Thoracic aorta (tissue), 2 donors: ENCODE data around the gene MCC. TPM values are rescaled to one million over a fixed set of nuclear protein-coding genes. Genes with fewer than 3 reads are reported as not detected.

Experiments
- ATAC-seq: fragments of 150-250 bp; one replicate; pipeline ENCODE4 v1.8.0; 2017; ENCODE audit warnings: low read depth; ENCODE audit not compliant: insufficient number of reproducible peaks, low FRiP score
- DNase-seq: peaks from one replicate; pipeline ENCODE4 v3.0.0-alpha.2; 2020; ENCODE audit warnings: low spot score
- H3K27ac ChIP-seq, 2 donors: fragments of 200-600 bp; sonication (generic); 1 replicate in 1 of 2; 2 replicates in 1 of 2; pipeline ENCODE4 v1.5.1; 2016; ENCODE audit warnings: mild to moderate bottlenecking in 2 of 2, moderate library complexity in 2 of 2
- H3K27me3 ChIP-seq: fragments of 200-600 bp; sonication (generic); replicated peaks from 2 replicates; pipeline ENCODE4 v1.6.0; 2016; ENCODE audit warnings: mild to moderate bottlenecking; ENCODE audit not compliant: insufficient read depth
- H3K36me3 ChIP-seq: fragments of 200-600 bp; sonication (generic); one replicate; pipeline ENCODE4 v1.5.1; 2016
- H3K4me1 ChIP-seq, 2 donors: fragments of 200-600 bp; sonication (generic); 1 replicate in 1 of 2; 2 replicates in 1 of 2; pipeline versions ENCODE4 v1.5.1 to v1.6.0; 2016; ENCODE audit warnings: low read depth in 2 of 2, mild to moderate bottlenecking in 1 of 2; ENCODE audit not compliant: control insufficient read depth in 1 of 2
- H3K4me3 ChIP-seq: fragments of 200-600 bp; sonication (generic); 2 replicates; pipeline ENCODE4 v1.5.1; 2016; ENCODE audit warnings: mild to moderate bottlenecking
- H3K9me3 ChIP-seq: fragments of 200-600 bp; sonication (generic); 2 replicates; pipeline ENCODE4 v1.5.1; 2016
- total RNA-seq, 2 donors: library from RNA; depleted of rRNA; stranded (reverse); fragments of >200 nt; gene quantifications; one replicate each; pipeline versions ENCODE4 v1.1.0 to v1.2.3, GENCODE V29; 2016
- TF ChIP-seq, protein P1 (sequence below): fragments of 200-600 bp; sonication (generic); IDR thresholded peaks from one replicate; pipeline ENCODE4 v1.5.1; 2019; ENCODE audit warnings: antibody characterized with exemption

MCC gene
- total RNA-seq, 2 donors from 2014 or later: 14.6 to 27.2 TPM

DNA sequence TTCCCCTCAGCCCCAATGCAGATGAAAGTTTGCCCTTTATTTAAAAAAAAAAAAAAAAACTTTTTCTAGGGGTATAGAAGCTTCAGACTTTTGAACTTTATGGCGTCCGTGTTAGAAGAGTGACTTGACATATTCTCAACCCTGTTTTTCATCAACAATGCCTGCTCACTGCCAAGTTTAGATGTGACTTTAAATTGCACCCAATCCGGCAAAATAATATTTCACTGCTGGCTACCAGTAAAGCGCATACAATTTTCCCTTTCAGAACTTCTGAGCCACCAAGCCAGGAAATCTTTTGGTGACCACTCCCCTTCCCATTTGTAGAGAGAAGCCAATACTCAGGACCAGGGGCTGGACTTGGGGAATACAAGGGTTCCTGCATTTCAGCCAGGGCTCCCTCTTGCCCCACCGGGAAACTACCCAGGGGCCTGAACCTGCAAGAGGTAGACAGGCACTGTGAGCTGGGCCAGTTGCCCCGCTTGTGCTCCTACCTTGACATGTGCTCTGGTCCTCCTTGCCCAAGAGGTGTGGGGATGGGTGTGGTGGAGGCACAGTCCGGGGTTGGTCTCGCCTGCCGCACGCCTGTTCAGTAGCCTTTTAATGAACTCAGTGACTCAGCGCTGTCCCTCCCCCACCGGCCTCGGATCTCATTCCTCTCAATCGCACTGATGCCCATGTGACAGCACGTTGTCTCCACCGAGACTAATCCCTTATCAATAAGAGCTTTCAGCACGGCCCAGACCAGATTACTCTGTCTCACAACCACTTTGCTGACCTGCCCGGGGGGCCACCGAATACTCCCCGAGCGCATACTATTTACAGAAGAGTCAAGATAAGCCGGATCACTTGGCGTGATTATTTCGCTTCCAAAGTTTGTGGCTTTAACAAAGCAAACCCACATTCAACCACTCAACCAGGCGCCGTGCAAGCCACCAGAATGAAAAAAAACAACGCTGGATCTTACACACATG, 285.2 kb downstream of the MCC start:
- Histone ChIP-seq H3K4me3 (no peak overlapping the region), H3K27ac (no peak overlapping the region), H3K4me1 (no peaks in the 10 kb centered on the region), H3K27me3 (no peaks in the 10 kb centered on the region), H3K36me3 (no peaks in the 10 kb centered on the region), H3K9me3 (no peaks in the 10 kb centered on the region)
- DNase-seq: no peak
- ATAC-seq: no peak
- TF ChIP-seq, protein P1, sequence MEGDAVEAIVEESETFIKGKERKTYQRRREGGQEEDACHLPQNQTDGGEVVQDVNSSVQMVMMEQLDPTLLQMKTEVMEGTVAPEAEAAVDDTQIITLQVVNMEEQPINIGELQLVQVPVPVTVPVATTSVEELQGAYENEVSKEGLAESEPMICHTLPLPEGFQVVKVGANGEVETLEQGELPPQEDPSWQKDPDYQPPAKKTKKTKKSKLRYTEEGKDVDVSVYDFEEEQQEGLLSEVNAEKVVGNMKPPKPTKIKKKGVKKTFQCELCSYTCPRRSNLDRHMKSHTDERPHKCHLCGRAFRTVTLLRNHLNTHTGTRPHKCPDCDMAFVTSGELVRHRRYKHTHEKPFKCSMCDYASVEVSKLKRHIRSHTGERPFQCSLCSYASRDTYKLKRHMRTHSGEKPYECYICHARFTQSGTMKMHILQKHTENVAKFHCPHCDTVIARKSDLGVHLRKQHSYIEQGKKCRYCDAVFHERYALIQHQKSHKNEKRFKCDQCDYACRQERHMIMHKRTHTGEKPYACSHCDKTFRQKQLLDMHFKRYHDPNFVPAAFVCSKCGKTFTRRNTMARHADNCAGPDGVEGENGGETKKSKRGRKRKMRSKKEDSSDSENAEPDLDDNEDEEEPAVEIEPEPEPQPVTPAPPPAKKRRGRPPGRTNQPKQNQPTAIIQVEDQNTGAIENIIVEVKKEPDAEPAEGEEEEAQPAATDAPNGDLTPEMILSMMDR: no peak

DNA sequence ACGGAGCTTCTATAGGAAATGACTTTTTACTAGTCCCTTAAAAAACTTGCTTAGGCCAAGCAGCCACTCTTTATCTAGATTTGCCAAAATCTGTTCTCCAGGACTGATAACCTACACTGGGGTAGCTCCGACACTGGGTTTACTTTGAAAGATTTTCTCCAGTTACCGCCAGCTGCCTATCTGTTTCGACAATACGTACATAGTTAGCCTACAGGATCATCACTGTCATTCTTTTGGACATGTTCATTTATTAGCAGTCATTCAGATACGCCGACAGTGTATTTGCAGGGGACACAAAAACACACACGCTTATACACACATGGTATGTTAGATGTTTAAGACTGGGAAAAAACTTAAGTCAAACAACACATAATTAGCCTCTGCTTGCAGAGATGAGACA, 286.0 kb downstream of the MCC start:
- Histone ChIP-seq H3K27me3 (no peaks in the 10 kb centered on the region), H3K4me1 (no peaks in the 10 kb centered on the region), H3K27ac (no peak overlapping the region), H3K9me3 (no peaks in the 10 kb centered on the region), H3K36me3 (no peaks in the 10 kb centered on the region), H3K4me3 (no peak overlapping the region)
- DNase-seq: no peak
- no peak for ATAC-seq
- TF ChIP-seq, protein P1: no peak

DNA sequence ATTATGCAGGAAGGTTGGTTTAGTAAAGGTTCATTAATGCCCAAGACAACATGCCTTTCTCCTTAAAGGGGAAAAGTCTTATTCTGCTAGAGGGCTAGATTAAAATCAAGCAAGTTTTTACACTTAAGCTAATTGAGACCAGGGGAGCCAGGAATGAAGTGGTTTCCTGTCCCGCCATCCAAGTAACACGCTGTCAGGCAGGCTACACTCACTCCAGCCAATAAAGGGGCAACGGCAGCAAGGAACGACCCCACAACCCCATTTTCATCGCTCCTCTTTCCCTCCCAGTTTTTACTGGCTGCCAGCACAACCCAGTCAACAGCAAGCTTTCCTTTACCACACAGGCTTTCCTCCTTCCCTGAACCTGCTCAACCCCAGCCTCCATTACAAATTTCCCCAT, 286.5 kb downstream of the MCC start:
- ATAC-seq (no peak), DNase-seq (no peak)
- Histone ChIP-seq H3K9me3 (no peaks in the 10 kb centered on the region), H3K27me3 (no peaks in the 10 kb centered on the region), H3K27ac (no peak overlapping the region), H3K4me1 (no peaks in the 10 kb centered on the region), H3K4me3 (no peak overlapping the region), H3K36me3 (no peaks in the 10 kb centered on the region)
- TF ChIP-seq, protein P1: no peak

DNA sequence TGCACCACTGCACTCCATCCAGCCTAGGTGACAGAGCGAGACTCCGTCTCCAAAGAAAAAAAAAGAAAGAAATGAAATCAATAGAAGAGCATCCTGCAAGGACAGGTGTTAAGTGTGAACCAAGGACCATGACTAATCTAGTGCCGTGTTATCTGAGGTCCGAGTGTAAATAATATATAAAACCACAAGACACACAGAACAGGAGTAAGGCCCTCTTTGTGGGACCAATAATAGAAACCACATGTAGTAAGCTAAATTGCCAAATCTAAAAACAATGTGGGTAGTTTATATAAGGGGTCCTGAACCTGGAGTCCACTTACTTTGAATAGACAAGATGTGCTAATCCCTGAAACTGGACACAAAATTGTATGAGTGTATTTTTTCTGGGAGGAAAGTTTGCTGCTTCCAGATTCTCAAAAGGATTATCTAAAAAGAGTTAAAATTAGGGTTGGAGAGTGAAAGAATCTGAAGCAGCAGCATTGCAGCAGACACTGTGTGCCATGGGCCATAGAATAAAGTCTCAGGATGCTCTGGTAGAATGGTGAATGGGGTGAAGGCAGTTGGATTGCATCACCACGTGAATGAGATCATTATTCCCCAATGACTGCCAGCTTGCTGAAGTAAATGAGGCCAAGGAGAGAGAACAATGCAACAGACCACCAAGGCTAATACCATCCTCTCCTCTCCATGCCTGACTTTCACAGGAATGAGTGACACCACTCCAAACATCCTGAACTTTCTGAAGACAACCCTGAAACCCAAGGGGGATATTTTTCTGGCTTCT, 288.9 kb downstream of the MCC start:
- TF ChIP-seq, protein P1: no peak
- DNase-seq: no peak
- H3K9me3 ChIP-seq: no peaks in the 10 kb centered on the region
- ATAC-seq: no peak
- no peaks in the 10 kb centered on the region for H3K36me3 ChIP-seq
- H3K4me1 ChIP-seq: no peaks in the 10 kb centered on the region
- H3K27ac ChIP-seq: no peak overlapping the region
- H3K27me3 ChIP-seq: no peaks in the 10 kb centered on the region
- no peak overlapping the region for H3K4me3 ChIP-seq
